Muscle layer of duodenum (tissue), 2 donors: Measurements from ENCODE around the gene AQP3.
"Not testable (repeated sequence)": the region's sequence is repeated elsewhere in the genome, so short reads cannot be mapped to it uniquely, and the experiment has no call there.

ENCODE experiments used
- H3K27ac ChIP-seq: one replicate; pipeline ENCODE4 v1.7.0; 2013; ENCODE audit warnings: mild to moderate bottlenecking, low read length
- H3K27me3 ChIP-seq: one replicate; pipeline ENCODE4 v1.7.0; 2013; ENCODE audit warnings: low read depth, mild to moderate bottlenecking, control low read depth, low read length
- H3K36me3 ChIP-seq, 2 donors: one replicate each; pipeline ENCODE4 v1.7.0; 2013; ENCODE audit warnings: low read length in 2 of 2, control low read depth in 1 of 2, mild to moderate bottlenecking in 1 of 2; ENCODE audit not compliant: insufficient read depth in 2 of 2, control insufficient read depth in 1 of 2
- H3K4me1 ChIP-seq, 2 donors: one replicate each; pipeline ENCODE4 v1.7.0; 2013; ENCODE audit warnings: low read length in 2 of 2, mild to moderate bottlenecking in 2 of 2, control low read depth in 1 of 2, moderate library complexity in 1 of 2; ENCODE audit not compliant: insufficient read depth in 2 of 2, control insufficient read depth in 1 of 2
- H3K4me3 ChIP-seq, 2 donors: one replicate each; pipeline ENCODE4 v1.7.0; 2013; ENCODE audit warnings: low read length in 2 of 2, low read depth in 1 of 2, mild to moderate bottlenecking in 1 of 2
- H3K9me3 ChIP-seq, 2 donors: one replicate each; pipeline ENCODE4 v1.7.0; 2013; ENCODE audit warnings: low read length in 2 of 2, control low read depth in 1 of 2, mild to moderate bottlenecking in 1 of 2; ENCODE audit not compliant: control insufficient read depth in 1 of 2
- donor health status: healthy.

Gene AQP3

DNA sequence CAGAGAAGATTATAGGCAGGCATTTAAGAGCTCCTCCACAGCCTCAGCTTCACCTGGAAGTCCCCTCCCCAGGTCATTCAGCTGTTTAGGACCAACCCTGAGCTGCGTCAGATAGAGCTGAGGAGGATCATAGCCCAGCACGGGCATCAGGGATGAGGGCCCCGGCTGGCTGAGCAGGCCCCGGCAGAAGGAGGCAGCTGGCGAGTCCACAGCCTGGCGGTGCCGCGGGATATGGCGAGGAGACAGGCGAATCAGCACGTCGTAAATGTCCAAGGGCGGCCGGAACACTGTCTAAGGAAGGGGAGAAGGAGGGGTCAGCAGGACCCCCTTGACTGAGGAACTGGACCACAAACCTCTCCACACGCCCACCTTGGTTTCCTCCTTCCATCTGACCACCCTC is 15.8 kb upstream of the AQP3 start:
- Histone ChIP-seq H3K36me3 (peaks cover 74 to 75% of the 10 kb centered on the region in 2 donors), H3K4me3 (no peak overlapping the region), H3K4me1 (peaks cover 0 to 3% of the 10 kb centered on the region in 2 donors), H3K9me3 (no peaks in the 10 kb centered on the region), H3K27me3 (no peaks in the 10 kb centered on the region), H3K27ac (no peak overlapping the region)

DNA sequence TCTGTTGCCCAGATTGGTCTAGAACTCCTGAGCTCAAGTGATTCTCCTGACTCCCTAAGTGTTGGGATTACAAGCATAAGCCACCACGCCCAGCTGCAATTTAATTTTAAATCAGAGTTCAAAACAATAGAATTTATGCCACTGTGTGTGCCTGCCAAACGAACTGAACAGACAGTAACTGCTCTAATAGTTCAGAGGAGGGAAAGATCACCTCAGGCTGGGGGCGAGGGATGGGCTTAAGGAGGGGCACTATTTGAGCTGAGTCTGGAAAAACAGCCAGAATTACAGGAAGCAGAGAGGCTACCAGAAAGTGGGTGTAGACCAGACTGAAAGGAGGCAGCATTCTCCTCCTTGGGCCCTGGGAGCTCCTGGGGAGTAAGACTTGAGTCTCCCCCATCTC is 14.1 kb upstream of the AQP3 start:
- Histone ChIP-seq H3K4me3 (no peak overlapping the region), H3K4me1 (peaks cover 0 to 3% of the 10 kb centered on the region in 2 donors), H3K27ac (no peak overlapping the region), H3K36me3 (peaks cover 57 to 58% of the 10 kb centered on the region in 2 donors), H3K9me3 (no peaks in the 10 kb centered on the region), H3K27me3 (no peaks in the 10 kb centered on the region)

DNA sequence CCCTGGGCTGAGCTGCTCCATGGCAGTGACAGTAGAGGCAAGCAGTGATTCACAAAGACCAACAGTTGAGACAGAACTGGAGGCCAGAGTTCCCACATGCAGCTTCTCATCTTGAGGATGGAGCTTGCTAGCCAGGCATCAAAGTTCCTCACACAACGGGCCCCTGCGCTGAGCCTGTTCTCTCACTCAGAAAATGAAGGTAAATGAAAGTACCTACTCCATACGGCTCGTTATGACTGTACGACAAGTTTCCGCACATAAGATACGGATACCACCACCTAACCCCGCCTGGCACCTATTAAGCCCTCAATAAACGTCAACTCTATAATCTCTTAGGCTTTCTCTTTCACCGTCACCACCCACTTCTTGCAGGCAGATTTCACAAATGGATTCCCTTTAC is 13.5 kb upstream of the AQP3 start:
- Histone ChIP-seq H3K36me3 (peaks cover 51 to 52% of the 10 kb centered on the region in 2 donors), H3K4me3 (no peak overlapping the region), H3K27me3 (no peaks in the 10 kb centered on the region), H3K9me3 (no peaks in the 10 kb centered on the region), H3K27ac (no peak overlapping the region), H3K4me1 (peaks cover 0 to 3% of the 10 kb centered on the region in 2 donors)

DNA sequence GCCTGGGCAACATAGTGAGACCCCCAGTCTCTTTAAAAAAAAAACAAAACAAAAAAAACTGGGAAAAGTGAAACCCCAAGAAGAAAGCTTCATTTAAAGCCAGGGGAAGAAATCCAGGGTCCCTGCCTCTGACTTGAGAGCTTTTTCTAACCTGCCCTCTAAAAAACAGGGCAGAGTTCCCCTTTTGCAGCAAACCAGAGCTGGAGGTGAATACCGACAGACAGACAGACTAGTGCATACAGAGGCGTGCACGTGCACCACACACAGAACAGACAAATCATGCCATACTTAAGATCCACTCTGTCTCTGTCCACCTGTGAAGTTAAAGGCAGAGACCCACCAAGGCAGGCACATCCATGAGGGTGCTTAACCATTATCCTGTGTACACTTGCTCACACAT is 11.7 kb upstream of the AQP3 start:
- Histone ChIP-seq H3K27ac (no peak overlapping the region), H3K36me3 (peaks cover 34% of the 10 kb centered on the region in 2 donors)

DNA sequence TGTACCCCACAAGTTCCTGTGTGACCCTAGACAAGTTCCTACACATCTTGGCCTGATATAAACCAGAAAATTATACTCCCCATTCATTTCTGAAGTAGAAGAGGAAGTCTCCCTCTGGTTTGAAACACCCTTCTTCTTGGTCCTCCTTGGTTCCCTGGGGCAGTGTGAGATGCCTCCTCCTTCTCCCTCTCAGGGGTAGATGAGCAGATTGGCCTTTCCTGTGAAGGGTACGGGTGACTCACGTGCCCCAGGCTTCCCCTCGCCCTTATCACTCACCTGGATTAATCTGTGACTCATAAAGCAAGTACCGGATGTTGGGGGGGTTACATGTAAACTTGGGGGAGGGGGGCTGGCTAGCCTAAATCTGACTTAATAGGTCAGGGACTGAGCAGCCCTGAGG is 11.1 kb upstream of the AQP3 start:
- peaks cover 0 to 3% of the 10 kb centered on the region in 2 donors for H3K4me1 ChIP-seq
- peaks cover 27 to 28% of the 10 kb centered on the region in 2 donors for H3K36me3 ChIP-seq
- H3K27ac ChIP-seq, result no peak overlapping the region
- H3K9me3 ChIP-seq, result no peaks in the 10 kb centered on the region
- H3K4me3 ChIP-seq, result no peak overlapping the region
- no peaks in the 10 kb centered on the region for H3K27me3 ChIP-seq

More for the DNA sequence above, 11.7 kb upstream of the AQP3 start:
- H3K4me1 ChIP-seq, result peaks cover 0 to 3% of the 10 kb centered on the region in 2 donors
- no peaks in the 10 kb centered on the region for H3K27me3 ChIP-seq
- no peak overlapping the region for H3K4me3 ChIP-seq
- H3K9me3 ChIP-seq, result no peaks in the 10 kb centered on the region

DNA sequence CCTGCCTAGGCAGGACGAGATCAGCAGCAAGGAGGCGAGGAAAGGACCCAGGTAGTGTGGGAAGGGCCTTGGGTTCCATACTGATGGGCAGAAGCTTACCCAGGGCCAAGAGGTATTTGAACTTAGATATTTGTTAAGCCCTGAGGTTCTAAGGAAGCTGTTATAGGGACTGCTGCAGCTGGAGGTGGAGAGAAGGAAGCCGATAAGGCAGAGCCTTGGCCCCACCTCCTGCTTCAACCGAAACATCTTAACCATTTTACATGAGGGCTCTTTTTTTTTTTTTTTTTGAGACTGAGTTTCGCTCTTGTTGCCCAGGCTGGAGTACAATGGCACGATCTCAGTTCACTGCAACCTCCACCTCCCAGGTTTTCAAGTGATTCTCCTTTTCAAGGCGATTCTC is 8.6 kb upstream of the AQP3 start:
- Histone ChIP-seq H3K4me1 (peaks cover 0 to 3% of the 10 kb centered on the region in 2 donors), H3K9me3 (no peaks in the 10 kb centered on the region), H3K36me3 (peaks cover 3 to 8% of the 10 kb centered on the region in 2 donors), H3K27ac (no peak overlapping the region), H3K27me3 (no peaks in the 10 kb centered on the region), H3K4me3 (no peak overlapping the region)

DNA sequence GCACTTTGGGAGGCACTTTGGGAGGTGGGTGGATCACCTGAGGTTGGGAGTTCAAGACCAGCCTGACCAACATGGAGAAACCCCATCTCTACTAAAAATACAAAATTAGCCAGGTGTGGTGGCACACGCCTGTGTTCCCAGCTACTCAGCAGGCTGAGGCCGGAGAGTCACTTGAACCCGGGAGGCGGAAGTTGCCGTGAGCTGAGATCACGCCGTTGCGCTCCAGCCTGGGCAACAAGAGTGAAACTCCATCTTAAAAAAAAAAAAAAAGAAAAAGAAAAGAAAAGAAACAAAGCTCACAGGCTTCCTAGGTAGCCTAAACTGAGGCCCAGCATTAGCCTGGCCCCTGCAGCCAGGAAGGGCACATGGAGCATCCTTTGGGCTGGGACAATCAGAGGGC is 8.1 kb upstream of the AQP3 start:
- not testable (repeated sequence) for H3K4me1 ChIP-seq, H3K9me3 ChIP-seq, H3K27ac ChIP-seq, H3K36me3 ChIP-seq, H3K27me3 ChIP-seq, H3K4me3 ChIP-seq

DNA sequence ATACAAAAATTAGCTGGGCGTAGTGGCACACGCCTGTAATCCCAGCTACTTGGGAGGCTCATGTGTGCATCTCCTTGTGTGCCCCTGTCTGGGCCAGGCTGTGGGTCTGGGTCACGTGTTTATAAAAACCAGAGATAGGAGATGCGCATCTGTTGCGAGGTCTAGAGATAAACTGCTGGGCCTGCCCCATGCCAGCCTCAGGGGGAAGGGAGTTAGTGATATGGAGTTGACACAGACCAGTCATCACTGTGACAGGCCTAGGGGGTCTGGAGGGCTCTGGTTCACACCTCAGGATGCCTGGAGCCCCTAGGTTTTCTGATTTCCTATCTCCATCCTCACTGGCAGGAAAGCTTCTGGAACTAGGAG is 7.3 kb upstream of the AQP3 start:
- H3K4me1 ChIP-seq, H3K27ac ChIP-seq, H3K27me3 ChIP-seq, H3K9me3 ChIP-seq, H3K36me3 ChIP-seq, H3K4me3 ChIP-seq: not testable (repeated sequence)

DNA sequence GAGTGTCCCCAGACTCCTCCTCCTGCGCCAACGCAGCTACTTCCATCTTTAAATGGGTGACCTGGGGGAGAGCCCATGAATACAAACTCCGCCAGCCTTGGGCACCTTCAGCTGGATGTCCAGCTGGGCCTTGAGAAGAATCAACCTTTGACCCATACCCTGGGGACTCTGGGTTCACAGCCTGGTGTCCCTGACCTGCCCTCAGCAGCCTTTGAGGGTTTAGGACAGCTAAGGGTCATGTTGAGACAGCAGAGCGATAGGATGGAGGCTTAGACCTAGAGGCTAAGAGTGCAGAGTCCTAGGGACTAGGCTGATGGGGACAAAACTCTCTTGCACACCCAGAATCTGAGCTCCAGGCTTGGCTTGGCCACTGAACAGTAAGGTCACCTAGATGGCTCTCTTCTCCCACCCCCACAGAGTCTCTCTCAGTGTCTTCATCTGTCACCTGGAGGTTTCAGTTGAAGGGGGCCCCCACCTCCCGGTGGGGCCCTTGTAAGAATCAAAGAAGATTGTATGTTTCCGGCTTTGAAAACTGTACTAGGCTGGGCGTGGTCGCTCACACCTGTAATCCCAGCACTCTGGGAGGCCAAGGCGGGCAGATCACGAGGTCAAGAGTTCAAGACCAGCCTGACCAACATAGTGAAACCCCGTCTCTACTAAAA is 6.7 kb upstream of the AQP3 start:
- Histone ChIP-seq H3K36me3 (no peaks in the 10 kb centered on the region), H3K4me3 (no peak overlapping the region), H3K4me1 (peaks cover 0 to 3% of the 10 kb centered on the region in 2 donors), H3K9me3 (no peaks in the 10 kb centered on the region), H3K27me3 (no peaks in the 10 kb centered on the region), H3K27ac (no peak overlapping the region)

DNA sequence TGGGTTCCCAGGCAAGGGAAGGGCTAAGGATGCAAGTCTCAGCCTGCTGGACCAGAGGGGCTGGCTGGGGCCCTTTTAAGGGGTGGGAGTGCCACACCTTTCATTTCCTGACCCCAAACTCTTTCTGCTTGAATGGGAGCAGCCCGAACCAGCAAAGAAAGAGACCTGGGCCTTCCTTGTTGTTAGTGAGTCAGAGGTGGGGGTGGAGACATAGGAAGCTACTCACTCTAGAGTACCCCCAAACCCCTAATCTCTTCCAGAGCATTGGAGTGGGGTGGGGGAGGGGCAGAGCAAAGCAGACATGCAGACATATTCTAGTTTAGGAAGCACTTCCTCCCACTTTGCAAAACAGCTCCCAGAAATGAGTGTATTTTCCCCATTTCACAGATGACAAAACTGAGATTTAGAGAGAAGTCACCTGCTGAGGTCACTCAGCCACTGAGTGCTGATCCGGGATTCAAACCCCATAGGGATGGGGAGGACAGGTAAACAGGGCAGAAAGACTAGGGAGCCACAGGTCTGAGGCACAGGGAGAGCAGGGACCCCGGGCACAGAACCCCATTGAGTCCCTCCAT is 6.0 kb upstream of the AQP3 start:
- Histone ChIP-seq H3K9me3 (no peaks in the 10 kb centered on the region), H3K27ac (no peak overlapping the region), H3K4me1 (peaks cover 0 to 1% of the 10 kb centered on the region in 2 donors), H3K27me3 (no peaks in the 10 kb centered on the region), H3K4me3 (no peak overlapping the region), H3K36me3 (no peaks in the 10 kb centered on the region)

DNA sequence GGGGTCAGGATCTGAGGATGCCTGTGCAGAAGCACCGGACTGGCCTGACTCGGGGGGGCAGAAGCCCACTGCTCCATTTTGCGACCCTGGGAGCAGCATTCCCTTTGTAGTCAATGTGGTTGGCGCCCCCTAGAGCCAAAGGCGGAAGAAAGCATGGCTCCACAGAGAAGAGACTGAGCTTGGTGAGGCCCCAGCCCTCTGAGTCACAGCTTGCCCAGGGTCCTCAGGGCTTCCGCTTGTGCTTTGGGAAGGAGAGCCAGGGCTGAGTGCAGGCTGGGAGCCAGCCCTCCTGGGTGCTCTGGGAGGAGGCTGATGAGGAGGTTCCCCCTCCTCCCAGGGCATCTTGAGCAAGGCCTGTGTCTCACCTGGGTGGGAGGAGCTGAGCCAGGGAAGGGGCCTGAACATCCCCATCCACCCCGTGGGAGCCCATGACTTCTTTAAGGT is 5.5 kb upstream of the AQP3 start:
- Histone ChIP-seq H3K36me3 (no peaks in the 10 kb centered on the region), H3K4me1 (peaks cover 0 to under 1% of the 10 kb centered on the region in 2 donors), H3K27me3 (peaks cover 3% of the 10 kb centered on the region), H3K4me3 (no peak overlapping the region), H3K9me3 (no peaks in the 10 kb centered on the region), H3K27ac (no peak overlapping the region)

DNA sequence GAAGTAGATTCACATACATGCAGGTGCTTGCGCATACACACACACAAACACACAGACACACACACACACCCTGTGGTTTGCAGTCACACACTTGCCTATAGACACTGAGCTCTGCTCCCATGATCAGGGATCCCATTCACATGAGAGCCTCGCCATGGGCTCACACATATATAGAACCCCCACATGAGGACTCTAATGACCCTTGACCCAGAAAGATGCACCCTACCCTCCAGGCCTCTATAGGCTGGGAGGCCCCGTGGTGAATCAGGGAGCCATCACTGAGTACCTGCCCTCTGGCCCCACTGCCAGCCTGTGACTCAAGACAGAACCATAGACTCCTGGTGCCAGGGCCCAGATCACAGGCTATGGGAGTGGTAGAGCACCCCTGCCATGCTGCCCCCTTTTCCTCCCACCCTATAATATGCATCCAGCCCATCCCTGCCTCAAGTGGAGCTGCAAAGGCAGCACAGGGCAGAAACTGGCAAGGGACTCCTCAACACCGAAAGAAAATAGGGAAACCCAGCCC is 3.3 kb upstream of the AQP3 start:
- peaks cover 0 to 10% of the 10 kb centered on the region in 2 donors for H3K4me1 ChIP-seq
- H3K36me3 ChIP-seq, result no peaks in the 10 kb centered on the region
- peaks cover 5% of the 10 kb centered on the region for H3K27me3 ChIP-seq
- H3K4me3 ChIP-seq, result no peak overlapping the region
- no peaks in the 10 kb centered on the region for H3K9me3 ChIP-seq
- no peak overlapping the region for H3K27ac ChIP-seq
